Fibroblast of lung (primary cell): ENCODE measurements around the gene CARD8.

Experiments
- CTCF ChIP-seq, 2 donors: IDR thresholded peaks in 1 of 2; conservative IDR thresholded peaks in 1 of 2; 1 replicate in 1 of 2; 2 replicates in 1 of 2; pipeline ENCODE4 v1.5.1; 2011 to 2012; ENCODE audit warnings: low read length in 2 of 2, control low read depth in 1 of 2, inconsistent platforms in 1 of 2, low read depth in 1 of 2, mild to moderate bottlenecking in 1 of 2
- EZH2 ChIP-seq: IDR thresholded peaks from 2 replicates; pipeline ENCODE4 v1.5.1; 2012; ENCODE audit warnings: low read length, control low read depth, mild to moderate bottlenecking; ENCODE audit errors: missing control alignments

- no peak for TF ChIP-seq CTCF (conservative IDR thresholded peaks at IDR 0.05 in 1 of 2, IDR thresholded peaks at IDR 0.05 in 1 of 2; ENCODE audit: low read depth in 1 of 2, low read length in 2 of 2)
- no peak for TF ChIP-seq EZH2
Measured at GRCh38 chr19:48246101-48246500, 9.6 kb downstream of the CARD8 start.
